A549 (cell line): ENCODE results near the gene PSD2. TPM values are rescaled to one million over a fixed set of nuclear protein-coding genes. Genes with fewer than 3 reads are reported as not detected.

Experiments
- ATAC-seq, 2 experiments: fragments of 200-7000 bp in 1 of 2; fragments of >200 bp in 1 of 2; cut with Nextera tagmentation in 1 of 2; cut with Tn5 transposase in 1 of 2; 3 replicates each; pipeline versions ENCODE4 v1.8.0 to v1.9.1; 2018 to 2020; ENCODE audit warnings: mild to moderate bottlenecking in 1 of 2, moderate library complexity in 1 of 2
- CTCF ChIA-PET: fragments of 300-600 bp; sonication (Branson Sonifier 250); formaldehyde crosslinking; extraction: SDS; loops from one replicate; lab custom pipeline; 2021; ENCODE audit warnings: antibody characterized with exemption, inconsistent platforms; lab: Yijun Ruan, JAX
- POLR2A ChIA-PET: fragments of 350-600 bp; formaldehyde crosslinking; extraction: SDS; loops from one replicate; lab custom pipeline; 2021; ENCODE audit warnings: antibody characterized with exemption, inconsistent platforms; lab: Yijun Ruan, JAX
- DNase-seq, 2 experiments: peaks; one replicate each; pipeline versions ENCODE4 v3.0.0 to v3.0.0-alpha.2; 2011 to 2016; ENCODE audit warnings: low read depth in 1 of 2, low spot score in 1 of 2
- FAIRE-seq: peaks from 2 replicates; lab custom pipeline; 2011; peaks lifted over from hg19 to GRCh38; lab: Jason Lieb, UNC
- H3K27ac ChIP-seq, 2 experiments: fragments of >200 bp; sonication (Bioruptor Twin); formaldehyde crosslinking; 3 replicates each; pipeline ENCODE4 v1.5.1; 2016 to 2017
- H3K4me1 ChIP-seq: fragments of >200 bp; sonication (Bioruptor Twin); formaldehyde crosslinking; 3 replicates; pipeline ENCODE4 v1.6.1; 2016
- H3K4me2 ChIP-seq: fragments of >200 bp; sonication (Bioruptor Twin); formaldehyde crosslinking; 3 replicates; pipeline ENCODE4 v1.6.1; 2016
- H3K4me3 ChIP-seq: fragments of >200 bp; sonication (Bioruptor Twin); formaldehyde crosslinking; 3 replicates; pipeline ENCODE4 v1.5.1; 2016
- H3K9me3 ChIP-seq: fragments of >200 bp; sonication (Bioruptor Twin); formaldehyde crosslinking; 3 replicates; pipeline ENCODE4 v1.6.1; 2016
- ATOH8 ChIP-seq: fragments of 250-450 bp; sonication (Bioruptor Pico); IDR thresholded peaks from 2 replicates; pipeline ENCODE4 v1.5.0; 2020; ENCODE audit warnings: low read depth, mild to moderate bottlenecking, moderate library complexity
- CEBPB ChIP-seq, 2 experiments: fragments of >200 bp in 1 of 2; sonication (Bioruptor Twin) in 1 of 2; formaldehyde crosslinking in 1 of 2; IDR thresholded peaks; 2 replicates each; pipeline ENCODE4 v1.6.1; 2012 to 2016
- CHD2 ChIP-seq: fragments of 150-350 bp; IDR thresholded peaks from 2 replicates; pipeline ENCODE4 v1.6.1; 2014; ENCODE audit warnings: low read length; ENCODE audit not compliant: partially characterized antibody
- ESRRA ChIP-seq: fragments of 150-350 bp; IDR thresholded peaks from 2 replicates; pipeline ENCODE4 v1.6.1; 2014; ENCODE audit warnings: mild to moderate bottlenecking, low read length, borderline replicate concordance
- FOSL2 ChIP-seq, 2 experiments: fragments of 450-650 bp in 1 of 2; fragments of >200 bp in 1 of 2; sonication (Bioruptor Twin) in 1 of 2; formaldehyde crosslinking; IDR thresholded peaks; 2 replicates each; pipeline versions ENCODE4 v1.5.0 to v1.6.1; 2016 to 2020; ENCODE audit warnings: mild to moderate bottlenecking in 1 of 2, moderate library complexity in 1 of 2
- FOXS1 ChIP-seq: fragments of 250-450 bp; sonication (Bioruptor Pico); IDR thresholded peaks from 2 replicates; pipeline ENCODE4 v1.5.0; 2020; ENCODE audit warnings: mild to moderate bottlenecking, moderate library complexity
- GATA3 ChIP-seq: IDR thresholded peaks from 2 replicates; pipeline ENCODE4 v1.6.1; 2012; ENCODE audit warnings: borderline replicate concordance
- HDAC2 ChIP-seq: fragments of 200-600 bp; sonication (generic); IDR thresholded peaks from 2 replicates; pipeline ENCODE4 v1.6.1; 2016
- HES2 ChIP-seq: fragments of >200 bp; sonication (Bioruptor Twin); formaldehyde crosslinking; IDR thresholded peaks from 2 replicates; pipeline ENCODE4 v1.6.1; 2016
- HEYL ChIP-seq: fragments of 250-450 bp; sonication (Bioruptor Pico); IDR thresholded peaks from 2 replicates; pipeline ENCODE4 v1.8.0; 2021; ENCODE audit warnings: mild to moderate bottlenecking, moderate library complexity
- JUNB ChIP-seq: fragments of >200 bp; sonication (Bioruptor Twin); formaldehyde crosslinking; IDR thresholded peaks from 2 replicates; pipeline ENCODE4 v1.6.1; 2016
- KDM5A ChIP-seq: fragments of 200-600 bp; sonication (generic); IDR thresholded peaks from 2 replicates; pipeline ENCODE4 v1.6.1; 2016; ENCODE audit warnings: antibody characterized with exemption, mild to moderate bottlenecking
- MAFK ChIP-seq: fragments of 450-650 bp; IDR thresholded peaks from 2 replicates; pipeline ENCODE4 v1.6.1; 2014; ENCODE audit not compliant: partially characterized antibody
- MAZ ChIP-seq: fragments of 150-350 bp; IDR thresholded peaks from 2 replicates; pipeline ENCODE4 v1.6.1; 2014; ENCODE audit warnings: antibody characterized with exemption, low read depth, low read length, borderline replicate concordance
- NFE2L2 ChIP-seq: fragments of 150-350 bp; conservative IDR thresholded peaks from 2 replicates; pipeline ENCODE4 v1.6.1; 2014; ENCODE audit warnings: low read length
- PHF8 ChIP-seq: fragments of 200-600 bp; sonication (generic); IDR thresholded peaks from 2 replicates; pipeline ENCODE4 v1.6.1; 2016; ENCODE audit warnings: low read depth, mild to moderate bottlenecking, antibody characterized with exemption, moderate library complexity, borderline replicate concordance
- POLR2AphosphoS2 ChIP-seq: conservative IDR thresholded peaks from 2 replicates; pipeline ENCODE4 v1.6.1; 2012; ENCODE audit warnings: low read length, improper control_type of control experiment, inconsistent platforms
- RARB ChIP-seq: fragments of 250-450 bp; sonication (Bioruptor Pico); IDR thresholded peaks from 2 replicates; pipeline ENCODE4 v1.8.0; 2021; ENCODE audit warnings: mild to moderate bottlenecking, moderate library complexity
- RCOR1 ChIP-seq: fragments of 150-350 bp; IDR thresholded peaks from 2 replicates; pipeline ENCODE4 v1.6.1; 2014; ENCODE audit warnings: antibody characterized with exemption, low read length, low read depth
- RNF2 ChIP-seq: fragments of 200-600 bp; sonication (generic); IDR thresholded peaks from 2 replicates; pipeline ENCODE4 v1.6.1; 2016; ENCODE audit warnings: low read depth, mild to moderate bottlenecking, antibody characterized with exemption, moderate library complexity, borderline replicate concordance
- SREBF2 ChIP-seq: fragments of 450-650 bp; IDR thresholded peaks from 2 replicates; pipeline ENCODE4 v1.6.1; 2014; ENCODE audit warnings: mild to moderate bottlenecking, moderate library complexity
- TFCP2L1 ChIP-seq: fragments of 250-450 bp; sonication (Bioruptor Pico); IDR thresholded peaks from 2 replicates; pipeline ENCODE4 v1.5.0; 2021; ENCODE audit warnings: mild to moderate bottlenecking
- TP53 ChIP-seq: fragments of 250-450 bp; sonication (Bioruptor Pico); IDR thresholded peaks from 2 replicates; pipeline ENCODE4 v1.5.0; 2021; ENCODE audit warnings: mild to moderate bottlenecking, moderate library complexity
- ZNF302 ChIP-seq: fragments of 250-450 bp; sonication (Bioruptor Pico); IDR thresholded peaks from 2 replicates; pipeline ENCODE4 v1.9.0; 2021; ENCODE audit warnings: inconsistent platforms, mild to moderate bottlenecking, moderate library complexity
- ZSCAN20 ChIP-seq: fragments of 250-450 bp; sonication (Bioruptor Pico); IDR thresholded peaks from 2 replicates; pipeline ENCODE4 v1.8.0; 2022; ENCODE audit warnings: mild to moderate bottlenecking, moderate library complexity
- WGBS: methylation state at CpG from one replicate; pipeline ENCODE4 v1.1.6; 2017; ENCODE audit errors: missing lambda C conversion rate; 5-methylcytosine and 5-hydroxymethylcytosine counted together
- polyA plus RNA-seq, 4 experiments: library from polyadenylated mRNA; depleted of rRNA in 3 of 4; stranded (reverse); fragments of >200 nt; fragmentation: RNase III in 1 of 4; extraction: RNeasy Plus Mini Kit Qiagen cat#74134 plus additional on column Dnase treatment in 1 of 4; gene quantifications; 2 replicates in 3 of 4; 3 replicates in 1 of 4; pipeline ENCODE4 v1.2.3, GENCODE V29; 2011 to 2017
- TF ChIP-seq, protein P1 (sequence below): IDR thresholded peaks from 2 replicates; pipeline ENCODE4 v1.6.1; 2012
- TF ChIP-seq, protein P2 (sequence below): fragments of 200-600 bp; sonication (generic); IDR thresholded peaks from 2 replicates; pipeline ENCODE4 v1.6.1; 2016; ENCODE audit warnings: antibody characterized with exemption, mild to moderate bottlenecking, moderate library complexity

Gene PSD2
- polyA plus RNA-seq, 2 of the 4 experiments (the other 2 are of a cell fraction), result 0.05 TPM; not detected in 1

DNA sequence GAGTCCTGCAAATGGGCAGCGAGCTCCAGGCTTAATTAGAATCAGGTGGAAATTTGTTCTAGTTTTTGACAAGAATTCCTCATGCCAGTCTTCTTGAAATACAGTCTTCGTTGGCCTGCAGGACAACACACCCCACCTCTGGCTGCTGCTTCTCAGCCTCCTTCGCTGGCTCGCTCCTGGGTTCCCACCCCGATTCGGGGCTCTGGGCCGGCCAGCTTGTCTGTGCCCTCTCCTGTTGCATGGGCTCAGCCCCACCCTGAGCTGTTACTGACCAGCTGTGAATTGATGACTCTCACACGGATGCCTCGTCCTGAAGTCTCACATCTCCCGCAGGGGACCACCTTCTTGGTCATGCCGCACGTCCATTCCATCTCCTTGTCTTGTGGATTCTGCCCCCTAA is 21.0 kb downstream of the PSD2 start:
- no peak for FAIRE-seq
- ChIA-PET CTCF (no interaction called here), POLR2A (no interaction called here)
- no peak for DNase-seq
- no peak for ATAC-seq
- Histone ChIP-seq H3K9me3 (peaks cover 10% of the 10 kb centered on the region; the same call in 2 of the 3 replicates), H3K4me1 (no peaks in the 10 kb centered on the region), H3K4me3 (no peak overlapping the region), H3K4me2 (no peak overlapping the region), H3K27ac (no peak overlapping the region)
- TF ChIP-seq ZNF302 (CRISPR knock-in tag), result no peak
- TF ChIP-seq NFE2L2, result no peak
- no peak for TF ChIP-seq JUNB
- no peak for TF ChIP-seq ATOH8 (CRISPR knock-in tag)
- TF ChIP-seq POLR2AphosphoS2, result no peak
- no peak for TF ChIP-seq RCOR1
- no peak for TF ChIP-seq MAZ
- TF ChIP-seq, protein P1, sequence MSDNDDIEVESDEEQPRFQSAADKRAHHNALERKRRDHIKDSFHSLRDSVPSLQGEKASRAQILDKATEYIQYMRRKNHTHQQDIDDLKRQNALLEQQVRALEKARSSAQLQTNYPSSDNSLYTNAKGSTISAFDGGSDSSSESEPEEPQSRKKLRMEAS, result no peak
- no peak for TF ChIP-seq PHF8
- no peak for TF ChIP-seq CEBPB (IDR thresholded peaks at IDR 0.05)
- TF ChIP-seq, protein P2, sequence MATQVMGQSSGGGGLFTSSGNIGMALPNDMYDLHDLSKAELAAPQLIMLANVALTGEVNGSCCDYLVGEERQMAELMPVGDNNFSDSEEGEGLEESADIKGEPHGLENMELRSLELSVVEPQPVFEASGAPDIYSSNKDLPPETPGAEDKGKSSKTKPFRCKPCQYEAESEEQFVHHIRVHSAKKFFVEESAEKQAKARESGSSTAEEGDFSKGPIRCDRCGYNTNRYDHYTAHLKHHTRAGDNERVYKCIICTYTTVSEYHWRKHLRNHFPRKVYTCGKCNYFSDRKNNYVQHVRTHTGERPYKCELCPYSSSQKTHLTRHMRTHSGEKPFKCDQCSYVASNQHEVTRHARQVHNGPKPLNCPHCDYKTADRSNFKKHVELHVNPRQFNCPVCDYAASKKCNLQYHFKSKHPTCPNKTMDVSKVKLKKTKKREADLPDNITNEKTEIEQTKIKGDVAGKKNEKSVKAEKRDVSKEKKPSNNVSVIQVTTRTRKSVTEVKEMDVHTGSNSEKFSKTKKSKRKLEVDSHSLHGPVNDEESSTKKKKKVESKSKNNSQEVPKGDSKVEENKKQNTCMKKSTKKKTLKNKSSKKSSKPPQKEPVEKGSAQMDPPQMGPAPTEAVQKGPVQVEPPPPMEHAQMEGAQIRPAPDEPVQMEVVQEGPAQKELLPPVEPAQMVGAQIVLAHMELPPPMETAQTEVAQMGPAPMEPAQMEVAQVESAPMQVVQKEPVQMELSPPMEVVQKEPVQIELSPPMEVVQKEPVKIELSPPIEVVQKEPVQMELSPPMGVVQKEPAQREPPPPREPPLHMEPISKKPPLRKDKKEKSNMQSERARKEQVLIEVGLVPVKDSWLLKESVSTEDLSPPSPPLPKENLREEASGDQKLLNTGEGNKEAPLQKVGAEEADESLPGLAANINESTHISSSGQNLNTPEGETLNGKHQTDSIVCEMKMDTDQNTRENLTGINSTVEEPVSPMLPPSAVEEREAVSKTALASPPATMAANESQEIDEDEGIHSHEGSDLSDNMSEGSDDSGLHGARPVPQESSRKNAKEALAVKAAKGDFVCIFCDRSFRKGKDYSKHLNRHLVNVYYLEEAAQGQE, result no peak
- no peak for TF ChIP-seq RNF2
- no peak for TF ChIP-seq HDAC2
- TF ChIP-seq TP53, result no peak
- TF ChIP-seq SREBF2, result no peak
- no peak for TF ChIP-seq RARB (CRISPR knock-in tag)
- TF ChIP-seq ZSCAN20 (CRISPR knock-in tag), result no peak
- TF ChIP-seq TFCP2L1 (CRISPR knock-in tag), result no peak
- TF ChIP-seq HEYL (CRISPR knock-in tag), result no peak
- TF ChIP-seq, all 56 proteins: peak for 0
- WGBS, result 53% methylated on average over 12 of the region's 12 CpGs

GRCh38 chr5:139817362-139817761 is 21.8 kb downstream of the PSD2 start:
- CTCF ChIA-PET, result no interaction called here
- Histone ChIP-seq H3K27ac (no peak overlapping the region), H3K4me2 (no peak overlapping the region), H3K9me3 (peaks cover 10% of the 10 kb centered on the region; the same call in 2 of the 3 replicates), H3K4me3 (no peak overlapping the region), H3K4me1 (no peaks in the 10 kb centered on the region)
- no peak for DNase-seq
- POLR2A ChIA-PET, result no interaction called here
- FAIRE-seq, result no peak
- 21% methylated on average over 7 of the region's 8 CpGs for WGBS
- ATAC-seq, result no peak
- TF ChIP-seq RCOR1, result no peak
- no peak for TF ChIP-seq KDM5A
- TF ChIP-seq HEYL (CRISPR knock-in tag), result no peak
- no peak for TF ChIP-seq CHD2
- no peak for TF ChIP-seq ESRRA

DNA sequence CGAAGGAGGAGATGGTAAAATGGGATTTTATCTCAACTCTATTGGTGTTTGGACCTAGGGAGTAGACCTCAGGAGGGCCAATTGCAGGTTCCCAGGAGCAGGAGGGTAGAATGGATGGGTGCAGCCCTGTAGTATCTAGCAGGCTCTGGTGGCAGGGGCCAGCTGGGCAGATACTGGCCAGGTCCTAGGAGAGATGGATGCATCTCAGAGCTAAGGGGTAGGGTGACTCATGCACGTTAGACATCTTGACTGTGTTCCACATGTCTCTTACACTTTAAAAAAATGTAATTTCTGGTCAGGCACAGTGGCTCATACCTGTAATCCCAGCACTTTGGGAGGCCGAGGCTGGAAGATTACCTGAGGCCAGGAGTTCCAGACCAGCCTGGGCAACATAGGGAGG is 22.4 kb downstream of the PSD2 start:
- Histone ChIP-seq H3K27ac (no peak overlapping the region), H3K4me3 (no peak overlapping the region), H3K4me1 (no peaks in the 10 kb centered on the region), H3K9me3 (peaks cover 10% of the 10 kb centered on the region; the same call in 2 of the 3 replicates), H3K4me2 (no peak overlapping the region)
- DNase-seq (no peak), ATAC-seq (no peak), FAIRE-seq (no peak)
- WGBS, result 7% methylated on average over 3 of the region's 3 CpGs
- no peak for TF ChIP-seq PHF8
- no peak for TF ChIP-seq FOSL2 (IDR thresholded peaks at IDR 0.05)
- TF ChIP-seq FOSL2 (CRISPR knock-in tag; IDR thresholded peaks at IDR 0.05), result no peak
- TF ChIP-seq FOXS1 (CRISPR knock-in tag), result no peak
- no peak for TF ChIP-seq HES2
- no peak for TF ChIP-seq GATA3
- TF ChIP-seq RNF2, result no peak
- TF ChIP-seq CHD2, result no peak
- TF ChIP-seq, protein P1, result no peak
- no peak for TF ChIP-seq MAFK
- POLR2A ChIA-PET, result no interaction called here
- CTCF ChIA-PET, result no interaction called here
